Measurements from ENCODE around the gene THOC3.
"Not testable (repeated sequence)": the region's sequence is repeated elsewhere in the genome, so short reads cannot be mapped to it uniquely, and the experiment has no call there.

DNA sequence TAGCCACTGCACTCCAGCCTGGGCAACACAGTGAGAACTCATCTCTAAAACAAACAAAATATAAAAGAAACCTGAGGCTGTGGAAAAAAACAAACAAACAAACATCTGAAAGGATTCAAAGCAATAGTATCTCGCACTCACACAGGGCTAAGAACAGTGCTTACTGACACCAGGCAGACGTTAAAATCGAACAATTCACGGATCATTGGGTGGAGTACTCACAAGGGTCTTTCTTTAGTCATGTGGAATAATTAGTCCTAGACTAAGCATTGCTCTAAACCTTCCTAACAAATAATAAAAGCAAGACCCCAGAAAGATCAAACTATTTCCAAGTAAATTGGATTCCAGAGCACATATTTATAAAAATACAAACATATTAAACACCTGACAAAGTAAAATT lies 43.0 kb downstream of the THOC3 start:
- TF ChIP-seq, protein P1, sequence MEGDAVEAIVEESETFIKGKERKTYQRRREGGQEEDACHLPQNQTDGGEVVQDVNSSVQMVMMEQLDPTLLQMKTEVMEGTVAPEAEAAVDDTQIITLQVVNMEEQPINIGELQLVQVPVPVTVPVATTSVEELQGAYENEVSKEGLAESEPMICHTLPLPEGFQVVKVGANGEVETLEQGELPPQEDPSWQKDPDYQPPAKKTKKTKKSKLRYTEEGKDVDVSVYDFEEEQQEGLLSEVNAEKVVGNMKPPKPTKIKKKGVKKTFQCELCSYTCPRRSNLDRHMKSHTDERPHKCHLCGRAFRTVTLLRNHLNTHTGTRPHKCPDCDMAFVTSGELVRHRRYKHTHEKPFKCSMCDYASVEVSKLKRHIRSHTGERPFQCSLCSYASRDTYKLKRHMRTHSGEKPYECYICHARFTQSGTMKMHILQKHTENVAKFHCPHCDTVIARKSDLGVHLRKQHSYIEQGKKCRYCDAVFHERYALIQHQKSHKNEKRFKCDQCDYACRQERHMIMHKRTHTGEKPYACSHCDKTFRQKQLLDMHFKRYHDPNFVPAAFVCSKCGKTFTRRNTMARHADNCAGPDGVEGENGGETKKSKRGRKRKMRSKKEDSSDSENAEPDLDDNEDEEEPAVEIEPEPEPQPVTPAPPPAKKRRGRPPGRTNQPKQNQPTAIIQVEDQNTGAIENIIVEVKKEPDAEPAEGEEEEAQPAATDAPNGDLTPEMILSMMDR (IDR thresholded peaks at IDR 0.05) = not testable (repeated sequence)
- TF ChIP-seq POLR2A (IDR thresholded peaks at IDR 0.05) = not testable (repeated sequence)
